Keratinocyte (primary cell): ENCODE data around the gene NUDT7. TPM values are rescaled to one million over a fixed set of nuclear protein-coding genes. Genes with fewer than 3 reads are reported as not detected.

Experiments
- DNase-seq: peaks from one replicate; pipeline ENCODE4 v3.0.0-alpha.2; 2011; ENCODE audit warnings: low read depth, missing footprints, low spot score
- FAIRE-seq: peaks from 2 replicates; lab custom pipeline; 2011; peaks lifted over from hg19 to GRCh38; lab: Jason Lieb, UNC
- H2AFZ ChIP-seq: 2 replicates; pipeline ENCODE4 v1.6.0; 2012; ENCODE audit warnings: low read length, control low read depth, inconsistent platforms; ENCODE audit not compliant: control insufficient read depth
- H3K27ac ChIP-seq: 2 replicates; pipeline ENCODE4 v1.5.1; 2011; ENCODE audit warnings: low read length; ENCODE audit not compliant: control insufficient read depth, insufficient read depth
- H3K27me3 ChIP-seq: 3 replicates; pipeline ENCODE4 v1.6.0; 2011; ENCODE audit warnings: low read length; ENCODE audit not compliant: control insufficient read depth, insufficient read depth; ENCODE audit errors: extremely low read depth
- H3K36me3 ChIP-seq, 2 experiments: 2 replicates in 1 of 2; 3 replicates in 1 of 2; pipeline ENCODE4 v1.5.1; 2011; ENCODE audit warnings: low read length in 2 of 2, mild to moderate bottlenecking in 1 of 2; ENCODE audit not compliant: control insufficient read depth in 2 of 2, insufficient read depth in 2 of 2; ENCODE audit errors: extremely low read depth in 1 of 2
- H3K4me1 ChIP-seq: 3 replicates; pipeline ENCODE4 v1.5.1; 2011; ENCODE audit warnings: low read length; ENCODE audit not compliant: control insufficient read depth, insufficient read depth; ENCODE audit errors: extremely low read depth
- H3K4me2 ChIP-seq: 3 replicates; pipeline ENCODE4 v1.6.0; 2011; ENCODE audit warnings: low read depth, low read length; ENCODE audit not compliant: control insufficient read depth, insufficient read depth; ENCODE audit errors: extremely low read depth
- H3K4me3 ChIP-seq, 3 experiments: fragments of 200-600 bp in 1 of 3; sonication (generic) in 1 of 3; 2 replicates in 2 of 3; 3 replicates in 1 of 3; pipeline ENCODE4 v1.5.1; 2011 to 2016; ENCODE audit warnings: low read length in 3 of 3, mild to moderate bottlenecking in 3 of 3, control low read depth in 2 of 3, inconsistent platforms in 1 of 3, low read depth in 1 of 3, mixed read lengths in 1 of 3, mixed run types in 1 of 3, moderate library complexity in 1 of 3; ENCODE audit not compliant: control insufficient read depth in 2 of 3, insufficient read depth in 2 of 3; ENCODE audit errors: extremely low read depth in 1 of 3
- H3K79me2 ChIP-seq: 2 replicates; pipeline ENCODE4 v1.6.0; 2012; ENCODE audit warnings: low read length; ENCODE audit not compliant: control insufficient read depth, insufficient read depth
- H3K9ac ChIP-seq: 3 replicates; pipeline ENCODE4 v1.6.0; 2011; ENCODE audit warnings: low read length; ENCODE audit not compliant: control insufficient read depth, insufficient read depth; ENCODE audit errors: extremely low read depth
- H3K9me1 ChIP-seq: 3 replicates; pipeline ENCODE4 v1.6.0; 2011; ENCODE audit warnings: low read length; ENCODE audit not compliant: control insufficient read depth, insufficient read depth; ENCODE audit errors: extremely low read depth
- H3K9me3 ChIP-seq: 2 replicates; pipeline ENCODE4 v1.5.1; 2012; ENCODE audit warnings: low read depth, low read length; ENCODE audit not compliant: control insufficient read depth
- H4K20me1 ChIP-seq: 3 replicates; pipeline ENCODE4 v1.6.0; 2011; ENCODE audit warnings: low read length; ENCODE audit not compliant: control insufficient read depth, insufficient read depth; ENCODE audit errors: extremely low read depth
- CTCF ChIP-seq, 3 experiments: IDR thresholded peaks in 1 of 3; conservative IDR thresholded peaks in 1 of 3; optimal IDR thresholded peaks in 1 of 3; 2 replicates in 2 of 3; 3 replicates in 1 of 3; pipeline versions ENCODE3 to v1.5.1; 2011; ENCODE audit warnings: low read length in 3 of 3, mild to moderate bottlenecking in 3 of 3, moderate library complexity in 2 of 3, control low read depth in 1 of 3, inconsistent platforms in 1 of 3; ENCODE audit not compliant: insufficient read depth in 2 of 3; ENCODE audit errors: extremely low read depth in 1 of 3
- EZH2 ChIP-seq: IDR thresholded peaks from one replicate; pipeline ENCODE4 v1.6.1; 2012; ENCODE audit warnings: inconsistent platforms, mild to moderate bottlenecking, low read length, moderate library complexity
- dilution Hi-C: fragments of 300-500 bp; cut with MboI; formaldehyde crosslinking; loops from one replicate; pipeline ENCODE4 v1.7.0; 2020; ENCODE audit warnings: low sequenced_read_pairs; ENCODE audit not compliant: extremely low pct_ligation_motif_present
- polyA plus RNA-seq, 5 experiments: library from polyadenylated mRNA; depleted of rRNA in 3 of 5; stranded (reverse) in 3 of 5; stranded (forward) in 1 of 5; unstranded in 1 of 5; fragments of >200 nt; gene quantifications; 1 replicate in 1 of 5; 2 replicates in 3 of 5; 3 replicates in 1 of 5; pipeline versions ENCODE4 v1.2.1 to v1.2.3, GENCODE V29; 2011 to 2012; ENCODE audit warnings: missing spikeins in 2 of 5, low read depth in 1 of 5, low replicate concordance in 1 of 5

NUDT7 gene
- polyA plus RNA-seq, 1 donor (not counting 4 experiments of a cell fraction or from before 2014, with no cell fraction given), result 14.6 TPM

- dilution Hi-C loops, result no loop called here
- no peak overlapping the region for H3K27ac ChIP-seq
- no peak overlapping the region for H3K9ac ChIP-seq
- H2AFZ ChIP-seq, result no peak overlapping the region
- no peaks in the 10 kb centered on the region for H3K27me3 ChIP-seq
- no peaks in the 10 kb centered on the region for H3K36me3 ChIP-seq
- H3K4me2 ChIP-seq, result no peak overlapping the region
- no peak for DNase-seq
- no peaks in the 10 kb centered on the region for H3K9me1 ChIP-seq
- H3K79me2 ChIP-seq, result no peaks in the 10 kb centered on the region
- no peak overlapping the region for H3K4me3 ChIP-seq
- TF ChIP-seq CTCF (optimal IDR thresholded peaks at IDR 0.05 in 1 of 3, IDR thresholded peaks at IDR 0.05 in 1 of 3, conservative IDR thresholded peaks at IDR 0.05 in 1 of 3; ENCODE audit: extremely low read depth in 1 of 3, insufficient read depth in 2 of 3, low read length in 3 of 3), result no peak
- TF ChIP-seq EZH2, result no peak
- no peaks in the 10 kb centered on the region for H4K20me1 ChIP-seq
- no peak for FAIRE-seq
- H3K9me3 ChIP-seq, result no peaks in the 10 kb centered on the region
- no peaks in the 10 kb centered on the region for H3K4me1 ChIP-seq
Measured at GRCh38 chr16:77763994-77764393, 41.7 kb downstream of the NUDT7 start.

DNA sequence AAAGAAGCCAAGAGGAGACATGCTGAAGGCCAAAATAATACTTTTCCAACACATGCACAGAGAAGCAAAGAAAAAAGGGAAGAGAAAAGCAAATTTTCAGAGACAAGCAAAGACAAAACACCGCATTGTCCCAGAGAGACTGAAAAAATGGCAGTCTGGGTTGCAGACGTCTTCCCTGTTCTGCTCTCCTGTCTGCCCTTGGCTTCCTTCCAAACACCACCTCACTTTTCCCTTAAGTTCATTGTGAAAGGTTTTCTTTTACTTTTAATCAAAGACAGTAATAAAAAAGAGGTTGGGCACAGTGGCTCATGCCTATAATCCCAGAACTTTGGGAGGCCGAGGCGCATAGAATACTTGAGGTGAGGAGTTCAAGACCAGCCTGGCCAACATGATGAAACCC is 44.9 kb downstream of the NUDT7 start:
- no peak overlapping the region for H3K4me3 ChIP-seq
- H3K4me1 ChIP-seq, result no peaks in the 10 kb centered on the region
- H3K9me1 ChIP-seq, result no peaks in the 10 kb centered on the region
- TF ChIP-seq CTCF (optimal IDR thresholded peaks at IDR 0.05 in 1 of 3, IDR thresholded peaks at IDR 0.05 in 1 of 3, conservative IDR thresholded peaks at IDR 0.05 in 1 of 3; ENCODE audit: extremely low read depth in 1 of 3, insufficient read depth in 2 of 3, low read length in 3 of 3) (no peak), EZH2 (no peak)
- DNase-seq (no peak), FAIRE-seq (no peak)
- no peaks in the 10 kb centered on the region for H3K27me3 ChIP-seq
- H3K9ac ChIP-seq, result no peak overlapping the region
- no peaks in the 10 kb centered on the region for H3K79me2 ChIP-seq
- dilution Hi-C loops, result no loop called here
- H2AFZ ChIP-seq, result no peak overlapping the region
- no peak overlapping the region for H3K4me2 ChIP-seq
- no peaks in the 10 kb centered on the region for H3K9me3 ChIP-seq
- no peaks in the 10 kb centered on the region for H4K20me1 ChIP-seq
- no peak overlapping the region for H3K27ac ChIP-seq
- no peaks in the 10 kb centered on the region for H3K36me3 ChIP-seq
